IgD-negative memory B cell (primary cell): ENCODE results near the gene MAP2K7. TPM values are rescaled to one million over a fixed set of nuclear protein-coding genes. Genes with fewer than 3 reads are reported as not detected.

Source experiments
- H3K27ac Mint-ChIP-seq, 3 donors: one replicate each; pipeline ENCODE4 v1.8.0; 2020 to 2022; ENCODE audit warnings: mild to moderate bottlenecking in 3 of 3, mixed read lengths in 3 of 3, moderate library complexity in 1 of 3
- H3K27me3 Mint-ChIP-seq: one replicate; pipeline ENCODE4 v1.8.0; 2021; ENCODE audit warnings: mixed read lengths
- H3K36me3 Mint-ChIP-seq: one replicate; pipeline ENCODE4 v1.8.0; 2020; ENCODE audit warnings: mild to moderate bottlenecking, mixed read lengths
- H3K4me1 Mint-ChIP-seq, 3 donors: one replicate each; pipeline ENCODE4 v1.8.0; 2020 to 2022; ENCODE audit warnings: mixed read lengths in 3 of 3, mild to moderate bottlenecking in 1 of 3
- H3K4me3 Mint-ChIP-seq, 4 donors: one replicate each; pipeline ENCODE4 v1.8.0; 2020 to 2022; ENCODE audit warnings: mild to moderate bottlenecking in 4 of 4, mixed read lengths in 4 of 4, moderate library complexity in 3 of 4
- H3K9me3 Mint-ChIP-seq, 3 donors: one replicate each; pipeline ENCODE4 v1.8.0; 2020 to 2021; ENCODE audit warnings: mixed read lengths in 3 of 3, mild to moderate bottlenecking in 1 of 3
- polyA plus RNA-seq: library from polyadenylated mRNA; unstranded; fragments of 300-500 nt; fragmentation: Illumina TruSeq; gene quantifications from one replicate; pipeline ENCODE4 v1.2.3, GENCODE V29; 2021

The MAP2K7 gene
- polyA plus RNA-seq, 1 donor from 2014 or later: 2.4 TPM

GRCh38 chr19:7904074-7905020 lies 670 bp downstream of the MAP2K7 start:
- peaks cover 13 to 15% (median 13%) of the 10 kb centered on the region in 3 donors for H3K4me1 Mint-ChIP-seq
- H3K27me3 Mint-ChIP-seq: no peaks in the 10 kb centered on the region
- no peaks in the 10 kb centered on the region for H3K9me3 Mint-ChIP-seq
- no peaks in the 10 kb centered on the region for H3K36me3 Mint-ChIP-seq
- H3K4me3 Mint-ChIP-seq: peak overlapping the region; percentile 85 to 94 (median 90)
- peak overlapping the region; percentile 89 to 98 (median 97) for H3K27ac Mint-ChIP-seq

- Mint-ChIP-seq H3K9me3 (no peaks in the 10 kb centered on the region), H3K36me3 (no peaks in the 10 kb centered on the region), H3K4me1 (peaks cover 13 to 15% (median 13%) of the 10 kb centered on the region in 3 donors), H3K27me3 (no peaks in the 10 kb centered on the region), H3K27ac (peak overlapping the region; percentile 79 to 97 (median 89)), H3K4me3 (peak overlapping the region; percentile 85 to 94 (median 90))
These were observed 1.6 kb downstream of the MAP2K7 start for GRCh38 chr19:7905268-7905667.

GRCh38 chr19:7905859-7906258 lies 2.2 kb downstream of the MAP2K7 start:
- Mint-ChIP-seq H3K27ac (peak overlapping the region in 2 of 3 donors; percentile 79 to 97), H3K27me3 (no peaks in the 10 kb centered on the region), H3K36me3 (no peaks in the 10 kb centered on the region), H3K4me1 (peaks cover 13 to 15% (median 13%) of the 10 kb centered on the region in 3 donors), H3K9me3 (no peaks in the 10 kb centered on the region), H3K4me3 (peak overlapping the region; percentile 50 to 88 (median 73))

GRCh38 chr19:7907122-7907521 lies 3.4 kb downstream of the MAP2K7 start:
- H3K4me3 Mint-ChIP-seq: no peak overlapping the region
- H3K4me1 Mint-ChIP-seq: peaks cover 13 to 15% (median 13%) of the 10 kb centered on the region in 3 donors
- no peaks in the 10 kb centered on the region for H3K27me3 Mint-ChIP-seq
- H3K27ac Mint-ChIP-seq: peak overlapping the region in 2 of 3 donors; percentile 50 to 82
- peaks cover 2% of the 10 kb centered on the region for H3K36me3 Mint-ChIP-seq
- no peaks in the 10 kb centered on the region for H3K9me3 Mint-ChIP-seq

GRCh38 chr19:7907544-7907943 lies 3.9 kb downstream of the MAP2K7 start:
- H3K27me3 Mint-ChIP-seq: no peaks in the 10 kb centered on the region
- H3K9me3 Mint-ChIP-seq: no peaks in the 10 kb centered on the region
- H3K4me3 Mint-ChIP-seq: no peak overlapping the region
- peaks cover 2% of the 10 kb centered on the region for H3K36me3 Mint-ChIP-seq
- H3K4me1 Mint-ChIP-seq: peaks cover 11 to 14% (median 13%) of the 10 kb centered on the region in 3 donors
- H3K27ac Mint-ChIP-seq: peak overlapping the region in 2 of 3 donors; percentile 50 to 82

- Mint-ChIP-seq H3K36me3 (peaks cover 6% of the 10 kb centered on the region), H3K4me1 (peaks cover 9 to 13% (median 12%) of the 10 kb centered on the region in 3 donors), H3K4me3 (peak overlapping the region in 1 of 4 donors; percentile 49), H3K27me3 (no peaks in the 10 kb centered on the region), H3K9me3 (no peaks in the 10 kb centered on the region), H3K27ac (peak overlapping the region in 1 of 3 donors; percentile 82)
These were observed 4.5 kb downstream of the MAP2K7 start for GRCh38 chr19:7908078-7908699.

- H3K9me3 Mint-ChIP-seq: no peaks in the 10 kb centered on the region
- peaks cover 6% of the 10 kb centered on the region for H3K36me3 Mint-ChIP-seq
- peaks cover 7 to 9% (median 9%) of the 10 kb centered on the region in 3 donors for H3K4me1 Mint-ChIP-seq
- H3K4me3 Mint-ChIP-seq: no peak overlapping the region
- H3K27ac Mint-ChIP-seq: peak overlapping the region in 1 of 3 donors; percentile 82
- H3K27me3 Mint-ChIP-seq: no peaks in the 10 kb centered on the region
These were observed 5.2 kb downstream of the MAP2K7 start for GRCh38 chr19:7908742-7909461.

GRCh38 chr19:7909471-7910067 lies 5.9 kb downstream of the MAP2K7 start:
- Mint-ChIP-seq H3K4me1 (peaks cover 5 to 8% (median 7%) of the 10 kb centered on the region in 3 donors), H3K27me3 (no peaks in the 10 kb centered on the region), H3K9me3 (no peaks in the 10 kb centered on the region), H3K36me3 (peaks cover 6% of the 10 kb centered on the region), H3K27ac (no peak overlapping the region), H3K4me3 (no peak overlapping the region)

- H3K9me3 Mint-ChIP-seq: no peaks in the 10 kb centered on the region
- no peak overlapping the region for H3K4me3 Mint-ChIP-seq
- peaks cover 7% of the 10 kb centered on the region for H3K36me3 Mint-ChIP-seq
- peaks cover 8% of the 10 kb centered on the region for H3K27me3 Mint-ChIP-seq
- H3K27ac Mint-ChIP-seq: peak overlapping the region in 1 of 3 donors; percentile 39
- H3K4me1 Mint-ChIP-seq: peaks cover 1 to 3% (median 2%) of the 10 kb centered on the region in 3 donors
These were observed 6.9 kb downstream of the MAP2K7 start for GRCh38 chr19:7910321-7911161.

GRCh38 chr19:7911508-7912143 lies 7.9 kb downstream of the MAP2K7 start:
- H3K36me3 Mint-ChIP-seq: peaks cover 7% of the 10 kb centered on the region
- H3K9me3 Mint-ChIP-seq: no peaks in the 10 kb centered on the region
- H3K27ac Mint-ChIP-seq: peak overlapping the region in 1 of 3 donors; percentile 80
- H3K4me3 Mint-ChIP-seq: peak overlapping the region in 1 of 4 donors; percentile 10
- H3K4me1 Mint-ChIP-seq: peaks cover 0 to 7% (median 5%) of the 10 kb centered on the region in 3 donors
- peaks cover 13% of the 10 kb centered on the region for H3K27me3 Mint-ChIP-seq

GRCh38 chr19:7912144-7912696 lies 8.5 kb downstream of the MAP2K7 start:
- peaks cover 13% of the 10 kb centered on the region for H3K27me3 Mint-ChIP-seq
- peaks cover 7% of the 10 kb centered on the region for H3K36me3 Mint-ChIP-seq
- H3K4me3 Mint-ChIP-seq: no peak overlapping the region
- peaks cover 0 to 7% (median 5%) of the 10 kb centered on the region in 3 donors for H3K4me1 Mint-ChIP-seq
- no peaks in the 10 kb centered on the region for H3K9me3 Mint-ChIP-seq
- peak overlapping the region in 1 of 3 donors; percentile 80 for H3K27ac Mint-ChIP-seq

- Mint-ChIP-seq H3K36me3 (peaks cover 7% of the 10 kb centered on the region), H3K9me3 (no peaks in the 10 kb centered on the region), H3K27ac (no peak overlapping the region), H3K27me3 (peaks cover 14% of the 10 kb centered on the region), H3K4me3 (no peak overlapping the region), H3K4me1 (peaks cover 0 to 9% (median 5%) of the 10 kb centered on the region in 3 donors)
These were observed 9.3 kb downstream of the MAP2K7 start for GRCh38 chr19:7912697-7913564.
